AG20443 (cell line): ENCODE results near the gene FUT1.
"Not testable (repeated sequence)": the region's sequence is repeated elsewhere in the genome, so short reads cannot be mapped to it uniquely, and the experiment has no call there.

Experiments
- DNase-seq: peaks from one replicate; pipeline ENCODE4 v3.0.0; 2012; ENCODE audit warnings: low spot score, mixed read lengths

The FUT1 gene

GRCh38 chr19:48752496-48753365 lies at the start of gene FUT1:
TSS of gene FUT1 (minus strand) at chr19:48752641. CDS start at chr19:48751281, 1,360 bp downstream.
- DNase-seq = peak; percentile 71

- DNase-seq = no peak
Measured at GRCh38 chr19:48799358-48800300, 47.2 kb upstream of the FUT1 start.

- no peak for DNase-seq
Measured at GRCh38 chr19:48798937-48799336, 46.5 kb upstream of the FUT1 start.

- DNase-seq = no peak
Measured at GRCh38 chr19:48797103-48797502, 44.7 kb upstream of the FUT1 start.

DNA sequence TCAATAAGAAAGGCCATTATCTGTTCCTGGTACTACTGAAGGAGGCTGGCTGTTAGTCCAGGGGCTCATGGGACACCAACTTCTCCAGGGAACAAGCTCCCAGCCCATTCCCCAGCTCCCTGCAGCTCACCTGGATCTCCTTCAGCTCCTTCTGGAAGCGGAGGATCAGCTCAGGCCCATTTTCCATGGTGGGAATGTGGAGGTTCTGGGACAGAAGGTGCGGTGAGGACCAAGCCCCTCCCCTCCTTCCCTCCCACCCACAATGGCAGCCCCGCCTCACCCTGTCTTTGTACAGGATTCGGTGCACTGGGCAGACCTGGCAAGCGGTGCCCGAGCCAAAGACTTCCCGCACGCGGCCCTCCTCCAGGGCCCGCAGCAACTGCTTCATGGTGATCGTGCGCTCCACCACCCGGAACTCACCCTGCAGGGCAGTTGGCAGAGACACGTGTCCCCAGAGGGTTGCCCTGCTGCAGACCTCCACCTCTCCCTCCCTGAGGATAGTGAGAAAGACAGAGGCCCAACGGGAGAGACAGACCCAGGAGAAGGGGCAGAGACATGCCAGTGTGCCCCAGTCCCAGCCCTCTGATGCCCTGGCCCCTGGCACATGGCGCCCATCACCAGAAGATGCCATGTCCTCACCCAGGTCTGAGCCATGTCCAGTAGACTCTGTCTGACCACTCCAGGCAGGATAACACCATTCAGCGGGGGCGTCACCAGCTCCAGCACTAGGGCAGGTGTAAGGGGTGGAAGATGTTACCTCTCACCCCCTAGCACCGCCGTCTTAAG lies 44.0 kb upstream of the FUT1 start:
- no peak for DNase-seq

GRCh38 chr19:48795685-48796070 lies 43.2 kb upstream of the FUT1 start:
- peak; percentile 24 for DNase-seq

DNA sequence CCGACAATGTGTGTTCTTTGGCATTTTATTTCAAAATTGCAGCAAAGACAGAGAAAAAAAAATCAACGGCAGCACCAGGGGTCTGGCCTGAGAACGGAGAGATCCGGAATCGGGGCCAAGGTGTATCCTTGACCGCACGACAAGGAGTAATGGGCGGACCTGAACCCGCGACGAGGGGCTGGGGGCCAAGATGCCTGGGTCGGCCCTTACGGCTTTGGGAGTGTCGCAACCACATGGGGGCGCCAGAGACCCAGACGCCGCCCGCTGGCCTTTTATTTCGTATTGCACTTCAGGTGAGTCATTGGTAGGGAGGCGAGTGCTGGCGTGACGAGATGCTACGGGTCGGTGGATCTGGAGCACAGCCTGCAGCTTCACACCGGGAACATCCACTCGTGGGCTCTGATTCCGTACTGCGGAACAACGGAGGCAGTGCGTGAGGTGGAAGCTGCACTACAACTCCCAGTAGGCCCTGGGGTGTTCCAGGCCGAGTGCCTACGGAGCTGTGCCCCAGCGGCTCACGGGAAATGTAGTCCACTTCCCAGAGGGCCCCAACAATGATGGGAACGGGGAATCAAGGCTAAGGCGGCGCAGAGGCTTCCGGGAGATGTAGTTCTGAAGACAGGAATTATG lies 42.7 kb upstream of the FUT1 start:
- peak; percentile 95 for DNase-seq

DNA sequence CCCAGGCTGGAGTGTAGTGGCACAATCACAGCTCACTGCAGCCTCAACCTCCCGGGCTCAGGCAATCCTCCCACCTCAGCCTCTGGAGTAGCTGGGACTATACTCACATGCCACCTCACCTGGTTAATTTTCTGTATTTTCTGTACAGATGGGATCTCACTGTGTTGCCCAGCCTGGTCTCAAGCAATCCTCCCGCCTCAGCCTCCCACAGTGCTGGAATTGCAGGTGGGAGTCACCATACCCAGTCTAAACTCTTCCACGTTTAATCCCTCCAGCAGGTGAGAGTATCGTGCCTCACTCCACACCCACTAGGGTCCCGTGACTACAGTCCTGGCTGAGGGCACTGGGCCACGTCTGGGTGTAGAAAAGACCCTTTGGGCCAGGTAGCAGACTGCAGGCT lies 41.9 kb upstream of the FUT1 start:
- DNase-seq = no peak

- DNase-seq = no peak
Measured at GRCh38 chr19:48793271-48793670, 40.8 kb upstream of the FUT1 start.

DNA sequence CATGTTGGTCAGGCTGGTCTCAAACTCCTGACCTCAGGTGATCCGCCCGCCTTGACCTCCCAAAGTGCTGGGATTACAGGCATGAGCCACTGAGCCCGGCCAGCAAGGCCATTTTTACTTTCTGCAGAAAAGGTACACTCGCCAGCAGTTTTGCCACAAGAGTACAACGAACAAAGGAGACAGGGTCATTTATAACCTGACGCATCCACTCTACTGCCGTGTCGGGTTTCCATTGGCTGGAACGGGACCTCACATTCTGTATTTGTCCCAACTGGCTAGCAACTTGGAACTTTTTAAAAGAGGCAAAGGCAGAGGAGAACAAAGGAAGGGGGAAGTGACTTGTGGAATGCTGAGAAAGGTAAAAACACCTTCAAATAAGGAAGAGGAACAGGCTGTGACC lies 34.9 kb upstream of the FUT1 start:
- not testable (repeated sequence) for DNase-seq

DNA sequence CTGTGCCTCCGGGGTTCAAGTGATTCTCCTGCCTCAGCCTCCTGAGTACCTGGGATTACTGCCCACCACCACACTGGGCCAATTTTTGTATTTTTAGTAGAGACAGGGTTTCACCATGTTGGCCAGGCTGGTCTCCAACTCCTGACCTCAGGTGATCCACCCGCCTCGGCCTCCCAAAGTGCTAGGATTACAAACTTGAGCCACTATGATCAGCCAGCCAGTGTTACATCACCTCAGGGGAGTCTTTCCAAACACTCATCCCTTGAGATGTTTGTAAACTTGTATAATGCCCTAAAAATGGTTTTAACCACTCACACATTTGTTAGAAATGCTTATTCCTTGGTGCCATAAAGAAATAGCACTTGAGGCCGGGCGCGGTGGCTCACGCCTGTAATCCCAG lies 34.0 kb upstream of the FUT1 start:
- not testable (repeated sequence) for DNase-seq

DNA sequence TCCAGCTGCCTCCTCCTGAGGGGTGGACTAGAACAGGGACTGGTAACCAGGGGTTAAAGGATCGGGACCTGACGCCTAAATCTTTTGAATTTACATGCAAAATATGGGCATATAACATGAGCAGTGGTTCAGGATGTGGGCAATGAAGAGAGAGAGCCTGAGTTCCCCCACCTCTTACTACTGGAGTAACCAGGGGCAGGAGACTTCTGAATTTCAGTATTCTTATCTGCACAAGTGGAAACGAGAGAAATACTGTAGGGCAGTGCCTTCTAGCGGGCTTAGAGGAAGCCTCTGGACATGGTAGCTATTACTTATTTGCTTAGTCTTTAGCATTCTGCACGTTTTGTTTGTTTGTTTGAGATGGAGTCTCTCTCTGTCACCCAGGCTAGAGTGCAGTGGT lies 32.1 kb upstream of the FUT1 start:
- no peak for DNase-seq

GRCh38 chr19:48780631-48781391 lies 28.4 kb upstream of the FUT1 start:
- no peak for DNase-seq

DNA sequence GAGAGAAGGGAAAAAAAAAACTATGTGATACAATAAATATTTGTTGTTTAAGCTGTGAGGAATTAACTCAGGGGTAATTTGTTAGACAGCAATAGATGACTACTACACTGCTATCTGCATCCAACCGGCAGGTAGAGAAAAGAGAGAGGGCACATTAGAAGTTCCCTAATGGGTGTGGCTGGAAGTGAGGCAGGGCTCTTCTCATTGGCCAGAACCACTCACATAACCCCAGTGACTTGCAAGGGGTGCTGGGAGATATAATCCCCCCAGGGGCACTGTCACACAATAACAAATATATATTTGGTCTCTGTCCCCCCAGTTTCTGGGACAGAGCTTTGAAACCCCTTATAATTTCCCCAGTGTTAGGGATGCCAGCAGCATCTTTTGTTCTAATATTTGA lies 27.2 kb upstream of the FUT1 start:
- no peak for DNase-seq

DNA sequence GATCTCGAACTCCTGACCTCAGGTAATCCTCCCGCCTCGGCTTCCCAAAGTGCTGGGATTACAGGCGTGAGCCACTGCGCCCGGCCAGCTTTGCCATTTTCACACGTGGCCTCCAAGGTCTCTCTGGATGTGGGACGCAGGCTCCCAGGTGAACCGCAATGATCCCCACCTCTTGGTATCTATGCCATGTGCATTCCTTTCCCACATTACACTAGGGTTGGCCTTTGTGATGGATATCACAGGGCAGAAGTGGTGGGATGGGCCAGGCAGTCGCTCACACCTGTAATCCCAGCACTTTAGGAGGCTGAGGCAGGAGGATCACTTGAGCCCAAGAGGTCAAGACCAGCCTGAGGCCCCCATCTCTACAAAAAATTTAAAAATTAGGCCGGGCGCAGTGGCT lies 25.3 kb upstream of the FUT1 start:
- no peak for DNase-seq

- DNase-seq = no peak
Measured at GRCh38 chr19:48777139-48777538, 24.7 kb upstream of the FUT1 start.

DNA sequence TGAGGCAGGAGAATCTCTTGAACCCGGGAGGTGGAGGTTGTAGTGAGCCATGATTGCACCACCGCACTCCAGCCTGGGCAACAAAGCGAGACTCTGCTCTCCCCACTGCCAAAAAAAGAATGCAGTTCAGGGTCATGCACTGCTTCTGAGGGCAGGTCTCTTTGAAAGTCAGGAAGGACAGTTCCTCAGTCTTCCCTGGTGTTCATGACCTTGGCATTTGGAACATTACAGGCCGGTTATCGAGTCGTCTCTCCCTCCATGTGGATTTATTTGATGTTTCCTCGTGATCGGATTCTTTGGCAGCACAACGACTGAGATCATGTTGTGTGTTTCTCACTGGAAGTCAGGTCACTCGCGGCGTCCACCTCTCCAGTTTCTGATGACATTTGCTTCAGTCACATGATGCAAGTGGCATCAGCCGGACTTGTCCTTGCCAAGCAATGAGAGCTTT lies 20.1 kb upstream of the FUT1 start:
- DNase-seq = peak; percentile 38

- DNase-seq = no peak
Measured at GRCh38 chr19:48770734-48771472, 18.5 kb upstream of the FUT1 start.

DNA sequence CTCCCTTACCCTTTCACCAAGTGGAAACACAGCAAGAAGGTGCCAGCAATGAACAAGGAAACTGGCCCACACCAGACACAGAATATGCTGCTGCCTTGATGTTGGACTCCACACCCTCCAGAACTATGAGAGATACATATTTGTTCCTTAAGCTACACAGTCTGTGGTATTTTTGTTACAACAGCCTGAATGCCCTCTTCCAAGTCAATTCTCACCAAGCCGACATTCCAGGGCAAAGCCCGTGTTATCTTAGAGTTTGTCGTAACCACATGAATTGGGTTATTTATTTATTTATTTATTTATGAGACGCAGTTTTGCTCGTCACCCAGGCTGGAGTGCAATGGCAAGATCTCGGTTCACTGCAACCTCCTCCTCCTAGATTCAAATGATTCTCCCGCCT lies 17.8 kb upstream of the FUT1 start:
- peak; percentile 66 for DNase-seq
